ENCODE results near the gene CORO1A. TPM values are rescaled to one million over a fixed set of nuclear protein-coding genes. Genes with fewer than 3 reads are reported as not detected.

CORO1A gene
- total RNA-seq, 1 donor from 2014 or later: 1.6 TPM

Other genes starting within 250 kb of the CORO1A start
- gene TMEM219, start 221.5 kb upstream of the CORO1A start, total RNA-seq: 89.4 and 91.9 TPM in 2 replicates
- 51.1 and 54.0 TPM in 2 replicates for gene TAOK2, start 209.7 kb upstream of the CORO1A start, total RNA-seq
- 11.4 and 12.0 TPM in 2 replicates for gene HIRIP3, start 188.0 kb upstream of the CORO1A start, total RNA-seq
- 72.7 and 74.2 TPM in 2 replicates for gene INO80E, start 187.4 kb upstream of the CORO1A start, total RNA-seq
- gene DOC2A, start 172.6 kb upstream of the CORO1A start, total RNA-seq: 4.4 and 5.0 TPM in 2 replicates
- not detected in 2 replicates for gene C16orf92, start 160.4 kb upstream of the CORO1A start, total RNA-seq
- 1.5 and 1.7 TPM in 2 replicates for gene TLCD3B, start 152.3 kb upstream of the CORO1A start, total RNA-seq
- gene ALDOA, start 117.8 kb upstream of the CORO1A start, total RNA-seq: 273 and 283 TPM in 2 replicates
- 142 and 144 TPM in 2 replicates for gene PPP4C, start 107.6 kb upstream of the CORO1A start, total RNA-seq
- 3.5 and 3.9 TPM in 2 replicates for gene TBX6, start 91.7 kb upstream of the CORO1A start, total RNA-seq
- 41.7 and 45.7 TPM in 2 replicates for gene YPEL3, start 87.4 kb upstream of the CORO1A start, total RNA-seq
- 13.3 and 13.8 TPM in 2 replicates for gene GDPD3, start 70.1 kb upstream of the CORO1A start, total RNA-seq
- 59.8 and 62.8 TPM in 2 replicates for gene MAPK3, start 60.4 kb upstream of the CORO1A start, total RNA-seq
- 65.0 and 71.5 TPM in 2 replicates for gene BOLA2B, start 10.1 kb downstream of the CORO1A start, total RNA-seq
- gene SLX1A, start 10.3 kb downstream of the CORO1A start, total RNA-seq: 28.7 and 37.5 TPM in 2 replicates
- 33.0 and 33.3 TPM in 2 replicates for gene SULT1A3, start 15.7 kb downstream of the CORO1A start, total RNA-seq
- 27.0 and 27.1 TPM in 2 replicates for gene NPIPB13, start 64.9 kb downstream of the CORO1A start, total RNA-seq
- gene CD2BP2, start 171.7 kb downstream of the CORO1A start, total RNA-seq: 76.9 and 78.8 TPM in 2 replicates
- gene TBC1D10B, start 186.9 kb downstream of the CORO1A start, total RNA-seq: 51.0 and 51.8 TPM in 2 replicates
- gene MYL11, start 191.2 kb downstream of the CORO1A start, total RNA-seq: 2.6 and 3.5 TPM in 2 replicates
- gene SEPTIN1, start 199.0 kb downstream of the CORO1A start, total RNA-seq: 2.0 and 2.3 TPM in 2 replicates
- 59.7 and 62.6 TPM in 2 replicates for gene ZNF48, start 211.8 kb downstream of the CORO1A start, total RNA-seq
- 13.2 and 13.7 TPM in 2 replicates for gene ZNF771, start 224.0 kb downstream of the CORO1A start, total RNA-seq
- 65.9 and 71.9 TPM in 2 replicates for gene DCTPP1, start 246.4 kb downstream of the CORO1A start, total RNA-seq